HepG2 (cell line): ENCODE results near the gene RGS19. TPM values are rescaled to one million over a fixed set of nuclear protein-coding genes. Genes with fewer than 3 reads are reported as not detected.

Experiments
- EEA1 ChIP-seq: sonication (generic); formaldehyde crosslinking; IDR thresholded peaks from 2 replicates; pipeline ENCODE4 v1.5.1; 2020; ENCODE audit warnings: mild to moderate bottlenecking, missing genetic modification reagents, borderline replicate concordance
- KDM5B ChIP-seq: sonication (generic); formaldehyde crosslinking; IDR thresholded peaks from 2 replicates; pipeline ENCODE4 v1.4.0; 2020; ENCODE audit warnings: missing genetic modification reagents, mild to moderate bottlenecking, borderline replicate concordance
- KIAA2018 ChIP-seq: sonication (generic); formaldehyde crosslinking; IDR thresholded peaks from 2 replicates; pipeline ENCODE4 v1.5.0; 2020; ENCODE audit warnings: mild to moderate bottlenecking, missing genetic modification reagents, borderline replicate concordance
- MAZ ChIP-seq, 2 experiments: sonication (generic) in 1 of 2; formaldehyde crosslinking in 1 of 2; IDR thresholded peaks; 2 replicates each; pipeline versions ENCODE4 v1.5.0 to v1.6.1; 2012 to 2020; ENCODE audit warnings: low read depth in 2 of 2, mild to moderate bottlenecking in 2 of 2, borderline replicate concordance in 1 of 2, improper control_type of control experiment in 1 of 2, low read length in 1 of 2, missing genetic modification reagents in 1 of 2, moderate library complexity in 1 of 2
- ONECUT2 ChIP-seq: sonication (generic); formaldehyde crosslinking; IDR thresholded peaks from 2 replicates; pipeline ENCODE4 v1.4.0; 2020; ENCODE audit warnings: missing genetic modification reagents
- RARA ChIP-seq: IDR thresholded peaks from 2 replicates; pipeline ENCODE4 v1.6.1; 2016; ENCODE audit warnings: missing genetic modification reagents, missing compliant biosample characterization
- SOX13 ChIP-seq, 3 experiments: fragments of 450-650 bp in 1 of 3; sonication (generic) in 1 of 3; formaldehyde crosslinking in 1 of 3; IDR thresholded peaks in 2 of 3; conservative IDR thresholded peaks in 1 of 3; 2 replicates each; pipeline versions ENCODE4 v1.5.0 to v1.6.1; 2016 to 2020; ENCODE audit warnings: antibody characterized with exemption in 1 of 3, mild to moderate bottlenecking in 1 of 3, missing compliant biosample characterization in 1 of 3, missing genetic modification reagents in 1 of 3, moderate library complexity in 1 of 3
- ZNF205 ChIP-seq: IDR thresholded peaks from 2 replicates; pipeline ENCODE4 v1.6.1; 2018; ENCODE audit warnings: missing biosample characterization, missing genetic modification reagents
- ZNF530 ChIP-seq: sonication (generic); formaldehyde crosslinking; IDR thresholded peaks from 2 replicates; pipeline ENCODE4 v1.5.0; 2020; ENCODE audit warnings: low read depth, mild to moderate bottlenecking, missing genetic modification reagents
- ZNF558 ChIP-seq: sonication (generic); formaldehyde crosslinking; IDR thresholded peaks from 2 replicates; pipeline ENCODE4 v1.9.0; 2022; ENCODE audit warnings: mild to moderate bottlenecking, missing genetic modification reagents, borderline replicate concordance
- ZNF607 ChIP-seq: sonication (generic); formaldehyde crosslinking; IDR thresholded peaks from 2 replicates; pipeline ENCODE4 v1.5.1; 2020; ENCODE audit warnings: missing genetic modification reagents, mild to moderate bottlenecking, borderline replicate concordance
- ZNF687 ChIP-seq: sonication (generic); formaldehyde crosslinking; IDR thresholded peaks from 2 replicates; pipeline ENCODE4 v1.5.1; 2020; ENCODE audit warnings: mild to moderate bottlenecking, missing genetic modification reagents, moderate library complexity
- ZNF704 ChIP-seq: sonication (generic); formaldehyde crosslinking; IDR thresholded peaks from 2 replicates; pipeline ENCODE4 v1.8.1; 2023; ENCODE audit warnings: mild to moderate bottlenecking, inconsistent platforms, moderate library complexity, missing genetic modification reagents, borderline replicate concordance
- ZNF850 ChIP-seq: sonication (generic); formaldehyde crosslinking; conservative IDR thresholded peaks from 2 replicates; pipeline ENCODE4 v1.9.0; 2021; ENCODE audit warnings: mild to moderate bottlenecking, missing genetic modification reagents
- polyA plus RNA-seq, 8 experiments: library from polyadenylated mRNA; depleted of rRNA in 3 of 8; stranded (reverse) in 7 of 8; unstranded in 1 of 8; fragments of >200 nt; fragmentation: Illumina TruSeq in 4 of 8; extraction: Trizol in 4 of 8; gene quantifications; 2 replicates each; pipeline versions ENCODE4 v1.2.1 to v1.2.3, GENCODE V29; 2011 to 2016; ENCODE audit warnings: low read depth in 4 of 8, missing spikeins in 1 of 8, mixed read lengths in 1 of 8; ENCODE audit not compliant: insufficient read depth in 1 of 8
- total RNA-seq, 5 experiments: library from RNA; depleted of rRNA; stranded (reverse); fragments of >200 nt; fragmentation: Illumina TruSeq; extraction: Trizol; gene quantifications; 2 replicates each; pipeline ENCODE4 v1.2.3, GENCODE V29; 2016; ENCODE audit warnings: low read depth in 1 of 5

Gene RGS19
- total and polyA plus RNA-seq, 2 of the 13 experiments (the other 11 are each of a cell fraction or from before 2014, with no cell fraction given), result 10.7 to 11.9 TPM

- TF ChIP-seq KIAA2018 (CRISPR knock-in tag), result no peak
- TF ChIP-seq RARA (CRISPR knock-in tag), result peak; percentile 60
- TF ChIP-seq ONECUT2, result no peak
- 0 out of 2 replicates have a peak, but pooled peaks have one; percentile 44 for TF ChIP-seq ZNF607 (CRISPR knock-in tag)
- no peak for TF ChIP-seq KDM5B (CRISPR knock-in tag)
- no peak for TF ChIP-seq ZNF530 (CRISPR knock-in tag)
- no peak for TF ChIP-seq SOX13 (IDR thresholded peaks at IDR 0.05)
- TF ChIP-seq SOX13 (CRISPR knock-in tag; conservative IDR thresholded peaks at IDR 0.05 in 1 of 2, IDR thresholded peaks at IDR 0.05 in 1 of 2), result no peak
- TF ChIP-seq MAZ (IDR thresholded peaks at IDR 0.05; ENCODE audit: borderline replicate concordance, low read depth, low read length), result no peak
- no peak for TF ChIP-seq MAZ (CRISPR knock-in tag; IDR thresholded peaks at IDR 0.05; ENCODE audit: low read depth)
- no peak for TF ChIP-seq ZNF558 (CRISPR knock-in tag)
- TF ChIP-seq ZNF704, result no peak
- TF ChIP-seq ZNF850, result no peak
- no peak; the same call in 1 of the 2 replicates for TF ChIP-seq ZNF687
- TF ChIP-seq ZNF205 (CRISPR knock-in tag), result no peak
- TF ChIP-seq EEA1 (CRISPR knock-in tag), result 0 out of 2 replicates have a peak, but pooled peaks have one; percentile 36
Measured at GRCh38 chr20:64067005-64067632, 12.2 kb downstream of the RGS19 start (continued).
